ENCODE data around the gene ZBTB39.
"Not testable (repeated sequence)": the region's sequence is repeated elsewhere in the genome, so short reads cannot be mapped to it uniquely, and the experiment has no call there.

DNA sequence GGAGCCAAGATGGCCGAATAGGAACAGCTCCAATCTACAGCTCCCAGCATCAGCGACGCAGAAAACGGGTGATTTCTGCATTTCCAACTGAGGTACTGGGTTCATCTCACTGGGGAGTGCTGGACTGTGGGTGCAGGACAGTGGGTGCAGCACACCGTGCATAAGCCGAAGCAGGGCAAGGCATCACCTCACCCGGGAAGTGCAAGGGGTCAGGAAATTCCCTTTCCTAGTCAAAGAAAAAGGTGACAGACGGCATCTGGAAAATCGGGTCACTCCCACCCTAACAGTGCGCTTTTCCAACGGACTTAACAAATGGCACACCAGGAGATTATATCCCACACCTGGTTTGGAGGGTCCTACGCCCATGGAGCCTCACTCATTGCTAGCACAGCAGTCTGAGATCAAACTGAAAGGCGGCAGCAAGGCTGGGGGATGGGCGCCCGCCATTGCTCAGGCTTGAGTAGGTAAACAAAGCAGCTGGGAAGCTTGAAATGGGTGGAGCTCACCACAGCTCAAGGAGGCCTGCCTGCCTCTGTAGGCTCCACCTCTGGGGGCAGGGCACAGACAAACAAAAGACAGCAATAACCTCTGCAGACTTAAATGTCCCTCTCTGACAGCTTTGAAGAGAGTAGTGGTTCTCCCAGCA, 40.2 kb downstream of the ZBTB39 start:
- TF ChIP-seq, protein P1, sequence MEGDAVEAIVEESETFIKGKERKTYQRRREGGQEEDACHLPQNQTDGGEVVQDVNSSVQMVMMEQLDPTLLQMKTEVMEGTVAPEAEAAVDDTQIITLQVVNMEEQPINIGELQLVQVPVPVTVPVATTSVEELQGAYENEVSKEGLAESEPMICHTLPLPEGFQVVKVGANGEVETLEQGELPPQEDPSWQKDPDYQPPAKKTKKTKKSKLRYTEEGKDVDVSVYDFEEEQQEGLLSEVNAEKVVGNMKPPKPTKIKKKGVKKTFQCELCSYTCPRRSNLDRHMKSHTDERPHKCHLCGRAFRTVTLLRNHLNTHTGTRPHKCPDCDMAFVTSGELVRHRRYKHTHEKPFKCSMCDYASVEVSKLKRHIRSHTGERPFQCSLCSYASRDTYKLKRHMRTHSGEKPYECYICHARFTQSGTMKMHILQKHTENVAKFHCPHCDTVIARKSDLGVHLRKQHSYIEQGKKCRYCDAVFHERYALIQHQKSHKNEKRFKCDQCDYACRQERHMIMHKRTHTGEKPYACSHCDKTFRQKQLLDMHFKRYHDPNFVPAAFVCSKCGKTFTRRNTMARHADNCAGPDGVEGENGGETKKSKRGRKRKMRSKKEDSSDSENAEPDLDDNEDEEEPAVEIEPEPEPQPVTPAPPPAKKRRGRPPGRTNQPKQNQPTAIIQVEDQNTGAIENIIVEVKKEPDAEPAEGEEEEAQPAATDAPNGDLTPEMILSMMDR (IDR thresholded peaks at IDR 0.05) = not testable (repeated sequence)
- TF ChIP-seq EZH2 (IDR thresholded peaks at IDR 0.05; ENCODE audit: borderline replicate concordance, insufficient read depth, low read depth, low read length, poor library complexity, severe bottlenecking) = not testable (repeated sequence)

Measured in B cell (primary cell).